Nucleus accumbens (tissue), 56 donors: Measurements from ENCODE around the gene YIPF3.
"Not testable (repeated sequence)": the region's sequence is repeated elsewhere in the genome, so short reads cannot be mapped to it uniquely, and the experiment has no call there.

Source experiments
- DNase-seq, 56 donors: peaks; one replicate each; lab custom pipeline; 2025; lab: John Stamatoyannopoulos, UW

The YIPF3 gene

DNA sequence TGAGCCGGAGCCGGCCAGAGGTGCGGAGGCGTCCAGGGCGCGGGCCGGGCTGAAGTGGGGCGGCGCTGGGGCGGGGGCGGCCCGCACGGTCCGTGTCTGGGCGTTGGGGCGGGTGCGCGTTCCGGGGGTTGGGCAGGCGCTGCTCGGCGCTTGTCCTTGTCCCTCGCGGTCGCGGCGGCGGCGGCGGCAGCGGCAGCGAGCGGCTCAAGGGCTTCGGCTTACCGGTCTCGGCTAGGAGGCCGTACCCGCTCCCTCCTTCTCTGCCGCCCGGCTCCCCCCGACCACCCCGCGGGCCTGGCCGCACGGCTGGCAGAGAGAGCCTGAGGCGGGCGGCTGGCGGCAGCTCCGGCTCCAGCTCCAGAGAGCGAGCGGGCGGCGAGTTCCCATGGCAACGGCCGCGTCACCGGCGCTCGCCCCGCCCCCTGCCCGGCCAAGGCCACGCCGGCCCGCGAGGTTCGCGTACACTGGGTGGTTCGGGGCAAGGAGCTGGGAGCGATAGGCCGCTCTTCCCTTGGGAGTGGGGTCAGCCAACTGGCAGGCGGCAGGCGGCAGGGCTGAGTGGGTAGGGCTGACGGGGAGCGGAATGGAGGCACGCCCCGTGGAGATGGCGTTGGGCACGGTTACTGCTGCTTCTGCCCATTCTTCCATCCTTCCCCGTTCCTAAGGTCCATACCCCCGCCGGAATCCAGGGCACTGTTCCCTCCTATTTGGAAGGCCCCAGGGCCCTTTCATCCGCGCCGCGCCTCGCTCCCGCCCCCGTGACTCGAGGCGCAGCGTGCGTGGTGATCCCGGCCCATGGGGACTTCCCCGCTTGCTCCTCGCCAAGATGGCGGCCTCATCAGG lies 6.5 kb downstream of the YIPF3 start, which contains the start of gene LRRC73:
LRRC73 (minus strand) TSS at position 363 of the 843 bp plus-strand sequence. CDS start 561 bp downstream, outside the sequence.
- DNase-seq: peak in 54 of 56 donors; percentile 26 to 90 (median 74)

DNA sequence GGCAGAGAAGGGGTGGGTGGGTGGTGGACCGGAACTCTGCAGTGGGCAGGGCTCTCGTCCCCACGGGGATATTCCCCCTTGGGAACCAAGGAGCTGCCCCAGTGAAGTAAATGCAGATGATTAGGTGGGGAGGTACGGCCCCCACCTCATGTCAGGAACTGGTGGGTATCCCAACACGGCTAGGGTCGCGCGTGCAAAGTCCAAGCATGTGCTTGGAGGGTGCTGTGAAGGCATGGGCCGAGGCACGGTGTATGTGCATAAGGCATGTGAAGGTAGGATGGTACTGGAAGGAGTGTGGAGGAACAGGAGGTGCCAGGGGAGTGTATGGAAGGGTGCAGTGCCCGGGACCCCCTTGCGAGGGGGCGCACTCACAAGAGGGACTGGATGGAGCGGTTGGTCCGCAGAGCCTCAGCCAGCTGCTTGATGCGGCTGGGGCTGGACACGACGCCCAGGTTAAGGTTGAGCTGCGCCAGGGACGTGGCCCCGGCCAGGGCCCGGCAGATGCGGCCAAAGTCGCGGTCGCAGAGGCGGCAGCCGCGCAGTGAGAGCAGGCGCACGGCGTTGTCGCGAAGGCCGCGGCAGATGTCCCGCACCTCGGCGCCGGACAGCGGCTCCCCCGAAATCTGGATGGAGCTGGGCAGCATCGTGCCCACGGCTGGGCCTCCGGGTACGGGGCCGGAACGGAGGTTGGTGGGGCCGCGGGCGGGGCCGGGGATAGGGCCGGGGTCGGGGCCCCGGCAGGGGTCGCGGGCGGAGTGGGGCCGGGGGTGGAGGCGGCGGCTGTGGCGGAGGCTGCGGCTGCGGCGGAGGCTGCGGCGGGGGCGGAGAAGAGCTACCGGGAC lies 7.4 kb downstream of the YIPF3 start:
- DNase-seq: no peak

DNA sequence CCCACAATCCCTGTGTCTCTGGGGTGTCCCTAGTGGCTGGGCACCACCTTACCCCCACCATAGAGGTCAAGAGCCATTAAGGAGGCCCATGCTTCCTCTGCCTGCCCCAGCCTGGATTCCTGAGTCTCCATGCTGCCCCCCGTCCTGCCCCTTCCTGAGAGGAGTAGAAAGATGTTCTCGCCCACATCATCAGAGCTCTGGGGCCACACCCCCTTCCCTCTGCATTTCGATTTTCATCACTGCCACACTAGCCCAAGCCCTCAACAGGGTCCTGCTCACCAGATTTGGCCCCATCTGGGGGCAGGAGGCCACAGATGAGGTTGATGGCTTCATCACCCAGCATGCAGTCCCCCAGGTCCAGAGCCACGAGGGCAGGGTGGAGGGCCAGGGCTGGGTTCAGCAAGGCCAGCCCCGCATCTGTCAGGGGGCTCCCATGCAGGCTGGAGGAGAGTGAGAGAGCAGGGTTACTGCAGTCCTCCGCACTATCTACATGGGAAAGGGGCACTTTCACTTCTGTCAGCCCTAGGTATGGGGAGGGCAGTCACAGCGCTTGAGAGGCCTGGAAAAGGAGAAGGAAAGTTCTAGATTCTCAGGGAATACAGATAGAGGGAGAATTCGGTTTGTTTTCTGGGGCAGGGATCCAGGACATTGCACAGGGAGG lies 8.1 kb downstream of the YIPF3 start:
- no peak for DNase-seq

GRCh38 chr6:43506667-43507471 lies 9.9 kb downstream of the YIPF3 start:
- DNase-seq: peak in 50 of 56 donors; percentile 25 to 90 (median 64)

DNA sequence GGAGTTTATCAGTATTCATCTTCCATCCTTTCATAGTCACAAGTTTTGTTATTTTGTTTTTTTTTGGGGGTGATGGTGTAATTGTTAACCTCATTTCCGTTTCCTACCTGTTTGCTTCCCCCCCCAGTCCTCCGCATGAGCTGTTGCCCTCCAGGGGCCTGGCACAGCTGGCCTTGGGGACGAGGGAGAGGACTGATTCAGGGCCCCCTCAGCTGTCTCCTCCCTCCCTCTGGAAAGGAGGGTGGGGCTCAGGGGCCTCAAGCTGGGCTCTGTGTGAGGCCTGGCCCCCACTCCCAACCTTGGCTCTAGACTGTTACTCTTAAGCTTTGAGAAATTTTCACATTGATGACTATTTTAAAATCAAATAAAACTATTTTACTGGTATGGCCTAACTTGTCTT lies 10.6 kb downstream of the YIPF3 start:
- DNase-seq: no peak

GRCh38 chr6:43505718-43506117 lies 11.0 kb downstream of the YIPF3 start:
- no peak for DNase-seq

- DNase-seq: no peak
These were observed 11.8 kb downstream of the YIPF3 start for GRCh38 chr6:43504756-43505593.

DNA sequence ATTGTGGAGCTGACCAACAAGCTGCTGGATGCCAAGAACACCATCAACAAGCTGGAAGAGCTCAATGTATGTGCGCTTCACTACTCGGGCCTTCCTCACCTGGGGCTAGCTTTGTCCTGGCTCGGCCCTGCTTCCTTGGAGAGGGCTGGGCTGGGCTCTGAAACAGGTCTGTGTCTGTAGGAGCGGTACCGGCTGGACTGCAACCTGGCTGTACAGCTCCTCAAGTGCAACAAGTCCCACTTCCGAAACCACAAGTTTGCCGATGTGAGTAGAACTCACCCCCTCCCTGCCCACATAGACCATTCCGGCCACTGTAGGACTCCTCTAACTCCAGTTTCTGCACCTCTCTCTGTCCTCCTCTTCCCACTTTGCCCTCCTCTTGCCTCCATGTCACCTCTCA lies 13.3 kb downstream of the YIPF3 start:
- no peak for DNase-seq

- DNase-seq: no peak
These were observed 14.1 kb downstream of the YIPF3 start for GRCh38 chr6:43502666-43503065.

DNA sequence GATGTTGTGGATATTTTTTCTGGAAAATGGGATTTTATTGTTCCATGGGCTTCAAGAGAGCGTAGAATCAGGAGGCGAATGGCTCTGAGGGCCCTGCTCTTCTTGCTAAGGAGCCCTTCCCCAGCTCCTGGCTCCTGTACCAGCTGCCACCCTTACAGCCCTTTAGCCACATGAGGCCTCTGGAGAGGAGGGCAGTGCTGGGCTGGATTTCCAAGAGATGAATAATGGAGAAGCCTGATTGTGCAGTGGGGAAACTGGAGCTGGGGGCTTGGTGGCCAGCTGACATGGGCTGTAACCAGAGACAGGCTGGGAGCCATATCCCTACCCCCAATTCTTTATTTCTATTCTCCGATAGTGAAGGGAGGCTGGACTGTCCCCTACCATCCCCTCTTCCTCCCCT lies 15.8 kb downstream of the YIPF3 start:
- no peak for DNase-seq

- no peak for DNase-seq
These were observed 17.5 kb downstream of the YIPF3 start for GRCh38 chr6:43499028-43499815.

GRCh38 chr6:43498291-43498690 lies 18.4 kb downstream of the YIPF3 start:
- not testable (repeated sequence) for DNase-seq

- DNase-seq: no peak
These were observed 19.0 kb downstream of the YIPF3 start for GRCh38 chr6:43497689-43498088.

DNA sequence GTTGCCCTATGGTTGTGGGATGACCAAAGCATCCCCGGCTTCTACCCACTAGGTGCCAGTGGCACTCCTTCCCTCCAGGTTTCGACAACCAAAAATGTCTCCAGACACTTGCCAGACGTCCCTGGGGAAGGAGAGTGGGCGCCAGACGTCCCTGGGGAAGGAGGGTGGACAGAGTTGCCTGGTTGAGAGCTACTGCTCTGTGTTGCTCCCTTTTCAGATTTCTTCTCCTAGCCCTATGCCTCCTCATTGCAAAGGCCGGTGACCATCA lies 19.7 kb downstream of the YIPF3 start:
- no peak for DNase-seq

DNA sequence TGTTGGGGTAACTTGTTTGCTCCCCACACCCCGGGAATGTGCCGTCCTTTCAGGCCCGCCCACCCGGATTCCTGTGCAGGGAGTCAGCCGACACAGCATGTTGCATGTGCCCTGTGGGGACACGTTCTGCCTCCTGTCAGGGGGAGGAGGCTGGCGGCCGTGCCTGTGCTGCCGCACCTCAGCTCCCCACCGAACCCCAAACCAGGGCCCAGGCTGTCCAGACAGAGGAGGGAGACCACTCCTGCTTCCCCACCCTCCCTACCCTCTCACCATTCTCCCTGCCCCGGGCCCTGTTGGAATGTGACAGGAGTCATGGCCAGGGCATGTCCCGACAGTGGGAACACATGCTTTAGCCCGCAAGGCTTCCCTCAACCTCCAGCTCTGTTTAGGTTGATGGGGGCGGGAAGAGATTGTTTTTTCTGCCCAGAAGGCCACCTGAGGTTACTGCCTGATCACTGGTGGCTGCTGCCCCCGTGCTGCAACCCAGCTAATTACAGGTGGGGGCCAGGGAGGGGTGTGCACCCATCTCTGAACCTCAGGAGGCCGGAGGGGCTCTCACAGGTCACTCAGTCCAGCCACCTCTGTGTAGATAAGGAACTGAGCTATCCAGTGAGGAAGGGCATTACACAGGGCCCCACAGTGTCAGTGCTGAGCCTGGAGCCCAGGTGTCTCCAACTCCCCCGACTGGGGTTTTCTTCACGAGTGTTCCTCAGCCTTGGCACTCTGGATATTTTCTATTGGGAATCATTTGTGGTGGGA lies 20.2 kb downstream of the YIPF3 start:
- peak in 16 of 56 donors; percentile 14 to 55 (median 23) for DNase-seq

DNA sequence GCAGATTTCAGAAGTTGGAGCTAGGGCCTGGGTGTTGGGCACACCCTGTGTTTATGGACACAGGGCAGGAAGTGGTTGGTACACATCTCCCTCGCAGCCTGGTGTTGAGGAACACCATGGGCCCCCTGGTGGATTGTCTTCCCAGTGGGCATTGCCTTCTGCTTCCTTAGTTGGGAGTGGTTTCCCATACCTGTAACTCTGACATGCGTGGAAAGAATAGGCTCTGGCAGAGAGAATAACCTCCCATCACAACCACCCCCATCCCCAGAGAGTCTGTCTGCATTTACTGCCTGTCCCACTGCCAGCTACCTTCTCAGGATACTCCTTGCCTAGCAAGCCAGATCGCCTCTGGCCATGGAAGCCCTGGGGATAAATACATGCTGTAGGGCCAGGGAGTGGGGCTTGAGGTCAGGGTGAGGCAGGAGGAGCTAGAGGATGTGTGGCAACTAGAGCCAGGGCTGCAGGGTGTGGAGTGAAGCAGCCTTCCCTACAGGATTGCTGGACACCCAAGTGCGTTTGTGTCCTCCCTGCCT lies 21.3 kb downstream of the YIPF3 start:
- DNase-seq: no peak

GRCh38 chr6:43494766-43495165 lies 22.0 kb downstream of the YIPF3 start:
- DNase-seq: no peak

DNA sequence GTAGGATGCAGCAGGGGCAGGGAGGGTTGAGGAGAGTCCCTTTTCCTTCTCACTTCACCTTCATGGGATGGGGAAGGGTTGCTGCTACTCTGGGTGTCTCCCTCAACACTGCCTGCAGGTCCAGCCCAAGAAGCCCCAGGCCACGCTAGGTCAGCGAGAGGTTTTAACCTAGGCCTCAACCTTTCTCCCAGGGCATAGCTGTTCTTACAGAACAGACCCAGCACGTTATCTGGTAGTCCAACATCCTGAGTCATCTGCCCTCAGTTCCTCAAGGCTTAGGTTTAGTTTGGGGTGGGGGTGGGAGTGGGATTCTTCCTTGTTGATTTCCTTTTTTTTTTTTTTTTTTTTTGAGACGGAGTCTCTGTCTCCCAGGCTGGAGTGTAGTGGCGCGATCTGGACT lies 22.4 kb downstream of the YIPF3 start:
- DNase-seq: no peak
